Activated CD8-positive, alpha-beta memory T cell treated with anti-CD3 and anti-CD28 coated beads, Interleukin-2, amount 10 ng/mL, durations not matched to agents 7 days and 5 days (primary cell): ENCODE data around the gene CTAG2. TPM values are rescaled to one million over a fixed set of nuclear protein-coding genes. Genes with fewer than 3 reads are reported as not detected.
"Not testable (repeated sequence)": the region's sequence is repeated elsewhere in the genome, so short reads cannot be mapped to it uniquely, and the experiment has no call there.

Experiments
- ATAC-seq: fragments of 150-1000 bp; cut with Tn5 transposase; one replicate; pipeline ENCODE4 v1.10.0; 2021; ENCODE audit warnings: moderate library complexity
- CTCF ChIA-PET: fragments of 350-600 bp; sonication (Branson Sonifier 250); formaldehyde crosslinking; loops from one replicate; lab custom pipeline; 2021; ENCODE audit warnings: antibody characterized with exemption; lab: Charles Lee
- DNase-seq: peaks from one replicate; pipeline ENCODE4 v3.0.0-alpha.2; 2020
- H3K27ac Mint-ChIP-seq: one replicate; pipeline ENCODE4 v1.8.0; 2021; ENCODE audit warnings: mild to moderate bottlenecking, mixed read lengths
- H3K27me3 Mint-ChIP-seq: one replicate; pipeline ENCODE4 v1.8.0; 2021; ENCODE audit warnings: mixed read lengths
- H3K36me3 Mint-ChIP-seq: one replicate; pipeline ENCODE4 v1.8.0; 2021; ENCODE audit warnings: mild to moderate bottlenecking, mixed read lengths
- H3K4me1 Mint-ChIP-seq: one replicate; pipeline ENCODE4 v1.8.0; 2021; ENCODE audit warnings: mixed read lengths
- H3K4me3 Mint-ChIP-seq: one replicate; pipeline ENCODE4 v1.8.0; 2021; ENCODE audit warnings: mild to moderate bottlenecking, moderate library complexity, mixed read lengths
- H3K9me3 Mint-ChIP-seq: one replicate; pipeline ENCODE4 v1.8.0; 2022; ENCODE audit warnings: low read depth, mixed read lengths
- total RNA-seq, 2 experiments: library from RNA; stranded (reverse); gene quantifications; one replicate each; pipeline ENCODE4 v1.2.3, GENCODE V29; 2021

CTAG2 gene
- total RNA-seq, 2 experiments from 2014 or later, result 30.3 to 31.6 TPM

DNA sequence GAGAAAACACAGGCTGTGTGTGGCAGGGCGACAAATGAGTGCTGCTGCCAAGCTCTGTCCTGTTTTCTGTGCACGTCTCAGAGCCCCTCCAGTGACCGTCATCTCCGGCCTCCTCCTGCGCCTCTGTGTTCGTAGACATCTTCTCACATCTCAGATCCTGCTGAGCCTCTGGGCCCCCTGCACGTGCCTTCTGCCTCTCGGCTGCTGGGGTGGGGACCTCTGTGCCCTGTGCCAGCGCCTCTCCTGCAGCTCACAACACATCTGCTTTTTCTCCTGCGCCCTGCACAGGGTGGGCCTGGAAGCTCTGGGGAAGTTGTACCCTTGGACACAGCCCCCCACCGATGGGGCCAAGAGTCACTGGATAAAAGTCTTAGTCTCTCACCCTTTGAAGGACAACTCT lies 2.4 kb upstream of the CTAG2 start:
- ATAC-seq (no peak), DNase-seq (no peak)
- no peak overlapping the region for H3K4me3 Mint-ChIP-seq
- no peaks in the 10 kb centered on the region for H3K36me3 Mint-ChIP-seq
- H3K27me3 Mint-ChIP-seq, result no peaks in the 10 kb centered on the region
- H3K27ac Mint-ChIP-seq, result no peak overlapping the region
- H3K4me1 Mint-ChIP-seq, result peaks cover 6% of the 10 kb centered on the region
- H3K9me3 Mint-ChIP-seq, result no peaks in the 10 kb centered on the region
- CTCF ChIA-PET, result interaction anchor here (1.0 kb wide), 1 partner anchor 93 kb away, joined by 4 read pairs; no protein-coding TSS in a partner anchor

DNA sequence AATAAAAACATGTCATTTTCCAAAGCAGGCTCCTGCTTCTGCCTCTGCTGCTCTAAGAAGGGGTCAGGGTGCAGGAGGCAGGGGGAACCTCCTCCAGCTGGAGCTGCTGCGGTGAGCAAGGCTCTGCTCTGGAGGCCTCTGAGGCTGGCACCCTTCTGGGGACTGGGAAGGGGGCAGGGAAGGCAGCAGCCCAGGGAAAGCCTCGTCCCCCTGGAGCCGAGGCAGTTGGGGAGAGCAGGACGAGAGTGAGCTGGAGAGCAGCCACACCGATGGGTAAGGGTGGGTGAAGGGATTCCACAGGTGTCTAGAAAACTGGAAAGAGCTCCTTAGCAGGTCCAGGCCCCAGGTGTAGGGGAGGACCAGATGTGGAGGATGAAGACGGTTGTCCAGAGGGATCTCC lies 2.0 kb upstream of the CTAG2 start:
- H3K27ac Mint-ChIP-seq, result no peak overlapping the region
- peaks cover 4% of the 10 kb centered on the region for H3K4me1 Mint-ChIP-seq
- no peaks in the 10 kb centered on the region for H3K9me3 Mint-ChIP-seq
- no peaks in the 10 kb centered on the region for H3K36me3 Mint-ChIP-seq
- CTCF ChIA-PET, result interaction anchor here (1.0 kb wide), 1 partner anchor 93 kb away, joined by 4 read pairs; no protein-coding TSS in a partner anchor
- ATAC-seq, result no peak
- no peaks in the 10 kb centered on the region for H3K27me3 Mint-ChIP-seq
- DNase-seq, result no peak
- no peak overlapping the region for H3K4me3 Mint-ChIP-seq

DNA sequence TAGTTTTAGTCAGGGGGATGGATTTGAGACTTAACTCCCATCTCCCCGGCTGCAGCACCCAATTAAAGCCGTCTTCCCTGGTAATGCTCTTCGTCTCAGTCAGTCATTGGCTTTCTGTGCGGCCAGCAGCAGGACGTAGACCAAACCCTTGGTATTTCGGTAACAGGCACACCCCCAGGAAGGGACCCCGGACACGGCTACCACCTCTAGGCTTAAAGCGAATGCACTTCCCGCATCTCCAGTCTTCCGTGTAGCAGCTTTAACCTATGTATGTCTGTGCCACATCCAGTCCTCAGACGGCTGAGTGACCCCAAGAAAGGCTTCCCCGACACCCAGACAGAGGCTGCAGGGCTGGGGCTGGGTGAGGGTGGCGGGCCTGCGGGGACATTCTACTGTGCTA lies 1.5 kb upstream of the CTAG2 start:
- H3K9me3 Mint-ChIP-seq, result no peaks in the 10 kb centered on the region
- H3K36me3 Mint-ChIP-seq, result no peaks in the 10 kb centered on the region
- H3K27ac Mint-ChIP-seq, result no peak overlapping the region
- ATAC-seq (no peak), DNase-seq (no peak)
- H3K4me3 Mint-ChIP-seq, result no peak overlapping the region
- no peaks in the 10 kb centered on the region for H3K27me3 Mint-ChIP-seq
- CTCF ChIA-PET, result interaction anchor here (1.0 kb wide), 1 partner anchor 94 kb away, joined by 4 read pairs; no protein-coding TSS in a partner anchor
- H3K4me1 Mint-ChIP-seq, result no peaks in the 10 kb centered on the region

DNA sequence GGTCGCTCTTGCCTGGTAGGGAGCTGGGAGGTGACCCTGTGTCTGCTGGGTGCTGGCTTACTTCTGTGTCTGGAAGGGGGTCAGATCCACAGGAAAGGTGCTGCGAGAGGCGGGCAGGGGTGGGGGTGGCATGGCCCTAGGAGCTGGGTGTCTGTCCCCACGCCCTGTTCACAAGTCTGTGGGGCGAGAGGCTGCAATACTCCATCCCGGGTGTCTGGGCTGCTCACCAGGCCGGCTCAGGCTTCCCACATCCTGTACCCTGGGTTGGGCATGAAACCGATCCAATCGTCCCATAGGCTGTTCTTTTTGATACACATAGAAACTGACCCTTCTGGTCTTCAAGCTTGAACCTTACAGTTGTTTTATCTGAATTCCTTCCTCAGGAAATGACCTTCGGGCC lies 993 bp upstream of the CTAG2 start:
- CTCF ChIA-PET, result no interaction called here
- peak overlapping the region; percentile 57 for H3K27ac Mint-ChIP-seq
- H3K4me3 Mint-ChIP-seq, result no peak overlapping the region
- no peaks in the 10 kb centered on the region for H3K27me3 Mint-ChIP-seq
- DNase-seq (no peak), ATAC-seq (no peak)
- H3K36me3 Mint-ChIP-seq, result no peaks in the 10 kb centered on the region
- no peaks in the 10 kb centered on the region for H3K4me1 Mint-ChIP-seq
- H3K9me3 Mint-ChIP-seq, result no peaks in the 10 kb centered on the region

DNA sequence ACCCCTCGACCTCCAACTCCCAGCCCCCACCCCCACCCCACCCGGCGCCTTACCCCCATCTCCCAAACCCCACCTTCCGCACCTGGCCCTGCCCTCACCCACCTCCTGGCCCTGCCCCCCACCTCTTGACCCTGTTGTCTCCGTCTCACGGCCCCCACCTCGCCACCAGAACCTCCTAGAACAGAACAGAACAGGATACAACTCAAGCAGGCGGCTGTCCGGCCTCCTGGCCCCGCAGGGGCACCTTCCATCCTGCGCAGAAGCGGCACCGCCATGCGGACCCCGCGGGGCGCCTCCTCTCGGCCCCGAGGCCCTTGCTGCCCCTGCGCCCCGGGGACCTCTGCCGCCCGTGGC lies 354 bp downstream of the CTAG2 start:
- Mint-ChIP-seq H3K9me3 (no peaks in the 10 kb centered on the region), H3K27ac (no peak overlapping the region), H3K36me3 (no peaks in the 10 kb centered on the region), H3K27me3 (no peaks in the 10 kb centered on the region), H3K4me3 (peak overlapping the region; percentile 9), H3K4me1 (no peaks in the 10 kb centered on the region)
- DNase-seq, result no peak
- CTCF ChIA-PET, result no interaction called here
- ATAC-seq, result no peak

DNA sequence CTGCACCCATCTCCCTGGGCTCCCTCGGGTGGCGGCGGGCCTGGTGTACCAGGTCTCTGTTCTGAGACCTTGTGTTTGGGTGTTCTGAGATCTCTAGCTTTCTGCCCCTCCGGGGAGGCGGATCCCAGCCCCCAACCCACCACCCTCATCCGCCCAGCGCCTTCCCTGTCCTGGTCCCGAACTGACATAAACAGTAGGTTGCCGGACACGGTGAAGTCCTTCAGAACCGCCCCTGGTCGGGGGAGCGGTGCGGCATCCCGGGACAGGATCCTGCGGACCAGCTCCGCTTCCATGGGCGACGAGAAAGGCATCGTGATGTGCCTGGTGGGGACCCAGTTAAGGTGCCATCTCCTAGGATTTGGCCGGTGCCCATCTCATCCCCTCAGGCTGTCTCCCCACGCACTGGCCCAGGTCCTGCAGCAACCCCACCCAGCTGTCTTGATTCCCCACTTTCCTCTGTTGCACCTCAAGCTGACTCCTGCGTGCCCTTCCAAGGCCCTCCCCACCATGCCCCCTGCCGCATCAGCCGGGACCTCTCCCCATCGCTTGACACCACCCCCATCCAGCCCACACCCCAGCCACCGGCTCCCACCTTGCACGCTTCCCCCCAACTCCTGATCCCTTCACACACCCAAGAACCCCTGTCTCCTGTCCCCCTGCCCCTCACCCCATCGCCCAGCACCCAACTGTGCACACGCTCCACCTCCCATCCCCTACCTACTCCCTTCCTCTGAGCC lies 900 bp downstream of the CTAG2 start:
- no peaks in the 10 kb centered on the region for H3K27me3 Mint-ChIP-seq
- H3K9me3 Mint-ChIP-seq, result no peaks in the 10 kb centered on the region
- H3K36me3 Mint-ChIP-seq, result no peaks in the 10 kb centered on the region
- H3K4me3 Mint-ChIP-seq, result peak overlapping the region; percentile 11
- no peak overlapping the region for H3K27ac Mint-ChIP-seq
- DNase-seq (no peak), ATAC-seq (no peak)
- CTCF ChIA-PET, result no interaction called here
- H3K4me1 Mint-ChIP-seq, result no peaks in the 10 kb centered on the region

- Mint-ChIP-seq H3K27ac (no peak overlapping the region), H3K9me3 (no peaks in the 10 kb centered on the region), H3K4me1 (no peaks in the 10 kb centered on the region), H3K4me3 (no peak overlapping the region), H3K27me3 (no peaks in the 10 kb centered on the region), H3K36me3 (no peaks in the 10 kb centered on the region)
- ATAC-seq, result no peak
- CTCF ChIA-PET, result no interaction called here
- DNase-seq, result no peak
Measured at GRCh38 chrX:154650221-154650510, 3.2 kb downstream of the CTAG2 start.

- CTCF ChIA-PET, result no interaction called here
- Mint-ChIP-seq H3K36me3 (no peaks in the 10 kb centered on the region), H3K4me3 (no peak overlapping the region)
Measured at GRCh38 chrX:154649503-154650220, 3.7 kb downstream of the CTAG2 start.

DNA sequence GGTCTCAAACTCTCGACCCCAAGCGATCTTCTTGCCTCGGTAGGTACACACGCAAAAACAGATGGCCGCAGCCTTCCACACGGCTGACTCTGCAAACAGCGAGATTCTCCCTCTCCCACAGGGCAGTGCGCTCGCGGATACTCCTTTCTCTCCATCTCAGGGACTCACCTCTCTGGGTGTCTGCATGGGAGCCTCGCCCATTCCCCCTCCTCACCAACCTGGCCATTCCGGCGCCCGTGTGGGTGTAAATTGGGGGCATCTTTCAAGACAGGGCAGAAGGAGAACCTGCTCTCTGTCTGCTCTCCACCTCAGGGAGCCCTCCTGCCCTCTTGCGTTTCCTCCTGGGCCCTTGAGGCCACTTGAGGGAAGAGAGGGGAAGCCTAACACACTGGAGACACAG lies 4.4 kb downstream of the CTAG2 start:
- ATAC-seq (no peak), DNase-seq (no peak)
- Mint-ChIP-seq H3K27me3 (no peaks in the 10 kb centered on the region), H3K4me3 (no peak overlapping the region), H3K9me3 (no peaks in the 10 kb centered on the region), H3K36me3 (no peaks in the 10 kb centered on the region), H3K27ac (no peak overlapping the region), H3K4me1 (no peaks in the 10 kb centered on the region)
- CTCF ChIA-PET, result no interaction called here

More at GRCh38 chrX:154649503-154650220, 3.7 kb downstream of the CTAG2 start:
- Mint-ChIP-seq H3K9me3 (no peaks in the 10 kb centered on the region), H3K27ac (no peak overlapping the region), H3K4me1 (no peaks in the 10 kb centered on the region), H3K27me3 (no peaks in the 10 kb centered on the region)
- ATAC-seq (no peak), DNase-seq (no peak)

GRCh38 chrX:154645745-154646378 lies 7.5 kb downstream of the CTAG2 start:
- DNase-seq, H3K9me3 Mint-ChIP-seq, H3K27ac Mint-ChIP-seq, H3K4me3 Mint-ChIP-seq, H3K4me1 Mint-ChIP-seq, H3K27me3 Mint-ChIP-seq, CTCF ChIA-PET, H3K36me3 Mint-ChIP-seq: not testable (repeated sequence)
- peak; percentile 77 for ATAC-seq

DNA sequence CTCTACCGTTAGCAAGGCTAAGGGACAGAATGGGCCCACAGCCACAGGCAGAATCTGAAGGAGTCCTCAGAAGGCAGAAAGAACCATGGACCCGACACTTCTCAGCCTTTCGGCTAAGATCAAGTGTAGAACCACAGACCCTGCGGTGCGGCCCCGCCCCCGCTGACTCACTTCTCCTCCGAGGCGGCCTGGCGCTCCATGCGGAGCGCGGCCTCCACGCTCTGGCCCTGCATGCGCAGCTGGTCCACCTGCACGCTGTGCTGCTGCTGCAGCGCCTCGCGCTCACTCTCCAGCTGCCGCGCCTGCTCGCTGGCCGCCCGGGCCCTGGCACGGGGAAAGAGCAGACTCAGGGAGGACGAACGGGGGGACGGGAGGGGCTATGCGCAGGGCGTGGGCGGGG lies 9.7 kb downstream of the CTAG2 start:
- ATAC-seq, H3K27ac Mint-ChIP-seq, H3K9me3 Mint-ChIP-seq, DNase-seq, CTCF ChIA-PET, H3K4me3 Mint-ChIP-seq, H3K27me3 Mint-ChIP-seq, H3K36me3 Mint-ChIP-seq, H3K4me1 Mint-ChIP-seq: not testable (repeated sequence)

DNA sequence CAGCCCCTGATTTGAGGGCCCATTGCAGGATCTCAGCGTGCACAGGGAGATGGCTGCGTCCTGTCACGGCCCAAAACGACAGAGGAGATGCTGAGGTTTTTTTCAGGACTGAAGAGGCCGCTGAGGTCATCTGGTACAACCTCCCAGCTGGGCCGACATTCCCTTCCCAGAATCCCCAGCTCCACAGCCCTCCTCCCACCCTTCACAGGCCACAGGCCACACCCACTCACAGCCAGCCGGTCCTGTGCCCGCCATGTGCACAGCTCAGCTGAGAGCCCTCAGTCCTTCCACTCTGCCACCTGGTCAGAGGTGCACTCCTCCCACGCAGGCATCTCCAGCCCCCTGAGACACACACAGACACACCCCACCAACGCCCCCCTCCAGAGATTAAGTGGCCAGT lies 11.6 kb downstream of the CTAG2 start:
- ATAC-seq, CTCF ChIA-PET, H3K4me3 Mint-ChIP-seq, H3K4me1 Mint-ChIP-seq, H3K9me3 Mint-ChIP-seq, H3K27ac Mint-ChIP-seq, H3K36me3 Mint-ChIP-seq, H3K27me3 Mint-ChIP-seq, DNase-seq: not testable (repeated sequence)

GRCh38 chrX:154633661-154634060 lies 19.7 kb downstream of the CTAG2 start:
- H3K4me1 Mint-ChIP-seq, H3K9me3 Mint-ChIP-seq, H3K4me3 Mint-ChIP-seq, H3K36me3 Mint-ChIP-seq, CTCF ChIA-PET, H3K27me3 Mint-ChIP-seq, H3K27ac Mint-ChIP-seq, DNase-seq, ATAC-seq: not testable (repeated sequence)

DNA sequence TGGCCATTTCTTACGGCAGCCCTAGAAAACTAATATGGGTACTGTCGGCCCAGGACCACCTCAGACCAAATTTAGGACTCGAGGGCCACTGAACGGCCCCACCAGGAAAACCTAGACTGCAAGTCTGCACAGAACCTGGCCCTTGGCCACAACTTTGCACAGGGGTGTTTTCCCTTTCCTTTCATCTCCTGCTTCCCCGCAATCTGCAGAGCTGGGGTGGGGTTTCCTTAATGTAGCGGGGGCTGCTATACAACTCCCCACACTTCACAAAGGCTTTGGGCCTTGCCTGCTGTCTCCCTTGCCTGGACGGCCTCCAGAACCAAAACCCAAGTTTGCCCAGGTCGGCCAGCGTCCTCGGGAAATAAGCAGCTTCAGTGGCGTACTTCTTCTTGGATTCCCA lies 22.4 kb downstream of the CTAG2 start:
- H3K27ac Mint-ChIP-seq, H3K27me3 Mint-ChIP-seq, DNase-seq, CTCF ChIA-PET, H3K9me3 Mint-ChIP-seq, H3K4me1 Mint-ChIP-seq, ATAC-seq, H3K4me3 Mint-ChIP-seq, H3K36me3 Mint-ChIP-seq: not testable (repeated sequence)
